ENCODE results near the gene AGRP.
A peak's percentile ranks its signal among the peaks of the same experiment; 100 is the strongest.

AGRP gene

DNA sequence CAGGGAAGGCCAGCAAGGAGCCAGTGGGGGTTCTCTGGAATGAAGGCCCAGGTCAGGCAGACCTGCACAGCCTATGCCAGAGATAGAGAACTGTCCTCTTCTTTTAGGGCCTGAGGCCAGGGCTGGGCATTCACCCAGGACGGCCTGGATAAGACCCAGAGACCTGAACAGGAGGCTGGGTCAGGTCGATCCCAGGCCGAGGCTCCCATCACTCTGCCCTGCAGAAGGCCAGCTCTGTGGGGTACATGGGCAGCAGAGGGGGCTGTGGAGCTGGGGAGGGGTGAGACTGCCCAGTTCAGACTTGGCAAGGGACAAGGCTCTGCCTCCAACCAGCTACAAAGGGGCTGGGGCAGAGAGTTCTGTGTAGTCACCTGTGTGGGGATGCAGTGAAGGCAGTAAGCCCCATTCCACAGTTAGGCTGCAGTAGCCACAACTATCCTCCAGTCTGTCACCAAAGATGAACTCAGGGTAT, 37.9 kb downstream of the AGRP start:
- no peak for DNase-seq

DNA sequence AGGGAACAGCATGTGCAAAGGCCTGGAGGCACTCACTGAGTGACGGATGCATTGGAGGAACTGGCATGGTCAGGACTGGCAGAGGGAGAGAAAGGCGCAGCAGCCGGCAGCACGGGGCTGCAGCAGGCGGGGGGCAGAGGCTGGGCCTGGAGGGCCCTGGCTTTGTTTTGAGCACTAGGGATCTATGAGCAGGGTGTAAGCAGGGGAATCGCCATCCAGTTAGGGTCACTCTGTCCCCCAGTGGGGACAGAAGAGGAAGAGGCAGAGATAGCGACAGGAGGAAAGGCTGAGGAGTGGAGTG, 38.3 kb downstream of the AGRP start:
- DNase-seq, result no peak

DNA sequence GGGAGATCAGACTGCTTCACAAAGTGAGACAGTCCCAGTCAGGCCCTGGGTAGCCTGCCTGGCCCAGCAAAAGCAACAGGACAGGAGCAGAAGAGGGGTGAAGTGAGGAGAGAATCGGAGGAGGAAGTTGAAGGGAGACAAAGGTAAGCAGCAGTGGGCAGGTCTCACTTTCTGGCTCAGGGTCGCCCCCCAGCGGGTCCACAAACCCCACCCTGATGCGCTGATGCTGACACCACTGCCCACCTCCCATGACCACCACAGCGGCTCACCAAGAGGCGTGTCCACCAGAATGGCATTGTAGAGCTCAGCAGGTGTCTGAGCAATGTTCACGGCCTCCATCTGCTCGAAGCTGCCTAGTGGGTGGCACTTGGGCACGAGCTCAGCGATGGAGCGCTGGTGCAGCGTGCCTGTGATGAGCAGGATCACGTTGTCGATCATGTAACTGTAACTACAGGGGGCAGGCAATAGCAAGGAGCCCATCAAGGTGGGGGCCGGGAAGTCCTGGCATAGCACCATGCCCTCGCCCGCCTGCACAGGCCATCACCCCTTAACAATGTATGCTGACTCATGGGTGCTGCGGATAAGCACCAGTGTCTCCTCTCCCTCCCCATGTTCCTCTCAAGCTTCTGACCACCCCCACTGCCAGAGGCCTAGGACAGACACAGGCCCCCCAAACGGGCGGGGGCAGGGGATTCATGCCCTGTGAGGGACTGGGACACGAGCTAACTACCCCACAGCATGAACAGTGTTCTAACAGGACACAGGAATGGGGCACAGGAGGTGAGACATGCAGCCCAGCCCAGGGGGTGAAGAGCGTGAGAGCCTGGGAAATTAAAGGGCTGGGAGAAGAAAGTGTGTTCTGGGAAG, 38.9 kb downstream of the AGRP start:
- DNase-seq, result no peak

DNA sequence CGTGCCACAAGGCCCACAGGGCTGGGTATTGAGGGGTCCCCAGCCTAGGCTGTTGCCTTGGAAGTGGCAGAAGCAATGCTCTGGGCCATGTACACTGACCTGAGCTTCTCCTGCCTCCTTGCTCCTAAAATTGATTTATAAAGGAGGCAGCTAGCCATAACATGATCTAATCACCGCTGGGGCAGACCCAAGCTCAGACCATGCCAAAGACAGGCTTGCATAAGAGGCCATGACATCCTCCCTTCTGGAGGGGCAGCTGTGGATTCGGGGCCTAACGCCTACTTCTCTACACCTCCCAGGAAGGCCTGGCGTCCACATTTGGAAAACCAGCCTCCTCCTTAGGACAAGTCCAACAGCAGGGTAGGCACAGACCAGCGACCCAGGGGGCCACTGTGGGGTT, 40.1 kb downstream of the AGRP start:
- DNase-seq, result no peak

DNA sequence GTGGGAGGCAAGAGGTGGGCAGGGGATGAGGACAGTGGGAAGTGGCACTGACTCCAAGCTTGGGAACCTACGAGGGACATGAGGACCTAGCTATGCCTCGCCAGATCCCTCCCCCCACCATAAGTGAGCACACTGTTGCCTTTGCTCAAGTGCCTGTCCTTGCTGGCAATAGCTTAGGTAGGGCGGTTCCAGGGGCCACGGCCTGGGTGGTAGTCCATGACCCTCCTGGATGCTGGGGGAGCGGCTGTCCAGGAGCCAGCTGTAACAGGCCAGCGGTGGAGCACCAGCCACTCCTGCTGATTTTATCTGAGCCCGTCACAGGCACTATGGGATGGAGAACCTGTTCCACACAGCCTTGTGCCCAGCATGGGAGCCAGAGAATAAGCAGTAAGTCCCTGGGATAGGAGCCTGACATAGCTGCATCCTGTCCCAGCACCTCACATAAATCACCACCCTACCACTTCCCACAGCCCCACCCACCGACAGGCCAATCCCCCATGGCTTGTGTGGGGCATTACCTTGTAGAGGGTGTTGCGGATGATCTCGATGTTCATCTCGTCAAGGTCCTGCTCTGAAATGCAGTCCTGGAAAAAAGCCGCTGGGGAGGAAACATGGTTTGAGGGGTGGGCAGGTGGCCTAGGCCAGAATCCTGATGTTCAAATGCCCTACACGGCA, 40.6 kb downstream of the AGRP start:
- no peak for DNase-seq

DNA sequence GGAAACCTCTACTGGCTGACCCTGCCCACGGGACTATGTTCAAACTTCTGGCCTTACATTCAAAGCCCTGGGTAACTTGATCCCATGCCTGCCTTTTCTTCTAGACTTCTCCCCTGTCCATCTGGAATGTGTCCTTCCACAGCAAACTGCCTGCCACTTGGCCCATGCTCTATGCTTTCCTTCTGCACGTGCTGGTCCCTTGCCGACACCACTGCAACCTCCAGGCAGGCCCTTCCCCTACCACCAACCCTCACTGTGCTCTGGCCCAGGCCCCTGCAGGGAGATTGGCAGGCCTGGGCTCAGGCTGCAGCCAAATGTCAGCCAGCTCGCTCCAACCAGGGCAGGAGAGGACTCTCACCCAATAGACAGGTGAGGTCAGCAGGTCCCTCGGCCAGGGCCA, 41.4 kb downstream of the AGRP start:
- DNase-seq, result peak; percentile 17

DNA sequence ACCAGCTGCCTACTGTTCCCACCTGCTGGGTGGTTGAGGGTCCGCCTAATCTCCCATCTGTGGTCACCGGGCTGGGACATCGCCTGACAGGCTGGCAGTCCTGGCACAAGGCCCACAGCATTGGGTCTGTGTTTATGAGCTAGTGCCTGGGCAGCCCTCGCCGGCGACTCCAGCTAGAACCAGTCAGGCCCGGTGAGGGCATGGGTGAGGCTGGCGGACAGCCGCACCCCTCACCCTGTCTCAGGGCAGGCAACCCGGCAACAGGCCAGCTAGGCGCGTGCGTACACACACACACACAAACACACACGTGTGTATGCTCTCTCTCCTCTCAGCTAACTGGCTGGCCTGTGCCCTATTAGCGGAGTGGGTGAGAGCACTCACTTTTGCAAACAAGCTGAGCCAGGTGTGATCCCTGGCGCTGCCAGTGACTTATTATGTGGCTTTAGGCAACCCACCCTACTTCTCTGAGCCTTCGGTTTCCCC, 42.0 kb downstream of the AGRP start:
- peak; percentile 91 for DNase-seq

DNA sequence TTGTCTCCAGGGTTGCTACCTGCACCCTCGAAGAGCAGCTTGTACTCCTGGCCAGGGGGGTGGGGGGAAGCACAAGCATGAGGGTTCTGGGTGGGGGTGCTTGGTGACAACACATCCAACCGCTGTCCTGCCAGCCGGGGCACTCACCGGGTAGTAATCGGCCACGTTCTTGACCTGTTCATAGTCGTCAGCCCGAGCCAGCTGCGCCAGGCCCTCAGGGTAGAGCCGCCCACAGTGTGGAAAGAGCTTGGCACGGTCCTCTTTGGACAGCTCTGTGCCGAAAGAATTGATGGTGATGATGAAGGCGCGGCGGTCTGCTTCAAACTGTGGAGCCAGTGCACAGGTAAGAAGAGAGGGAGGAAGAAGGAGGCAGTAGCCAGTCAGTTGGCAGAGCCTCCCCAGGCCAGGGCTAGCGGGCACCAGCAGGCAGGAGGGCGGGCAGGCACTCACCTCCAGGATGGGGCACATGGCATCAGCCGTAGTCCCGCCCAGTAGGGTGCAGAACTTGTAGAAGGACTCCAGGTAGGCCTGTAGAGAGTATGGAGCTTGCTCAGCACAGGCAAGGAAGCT, 44.4 kb downstream of the AGRP start:
- DNase-seq, result no peak

DNA sequence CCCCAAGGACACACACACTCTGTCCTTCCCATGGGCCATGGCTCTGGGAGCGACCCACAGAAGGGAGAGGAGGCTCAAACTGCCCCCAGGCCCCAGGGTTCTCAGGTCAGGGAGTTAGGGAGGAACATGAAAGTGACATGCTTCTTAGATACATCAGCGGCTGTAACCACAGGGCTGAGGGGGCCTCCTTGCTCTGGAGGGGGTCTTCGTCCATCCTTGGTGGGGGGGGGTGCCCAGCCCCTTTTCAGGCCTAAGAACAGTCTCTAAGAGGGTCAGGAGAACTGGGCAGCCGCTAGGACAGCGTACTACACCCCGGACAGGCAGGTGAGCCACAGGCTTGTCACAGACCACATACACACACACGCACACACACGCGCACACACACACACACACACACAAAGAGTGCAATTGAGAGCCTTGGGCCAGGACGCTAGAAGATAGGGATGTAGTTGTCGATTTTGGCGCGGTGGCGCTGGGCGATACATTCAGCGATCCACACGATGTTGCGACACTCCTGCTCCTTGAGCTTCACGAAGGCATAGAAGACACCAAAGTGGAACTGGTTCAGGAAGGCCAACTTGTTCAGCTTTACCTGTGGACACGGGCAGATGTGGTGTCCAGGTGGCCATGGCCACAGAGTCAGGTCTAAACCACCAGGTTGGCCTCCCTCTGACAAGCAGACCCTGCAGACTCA, 45.1 kb downstream of the AGRP start:
- no peak for DNase-seq

DNA sequence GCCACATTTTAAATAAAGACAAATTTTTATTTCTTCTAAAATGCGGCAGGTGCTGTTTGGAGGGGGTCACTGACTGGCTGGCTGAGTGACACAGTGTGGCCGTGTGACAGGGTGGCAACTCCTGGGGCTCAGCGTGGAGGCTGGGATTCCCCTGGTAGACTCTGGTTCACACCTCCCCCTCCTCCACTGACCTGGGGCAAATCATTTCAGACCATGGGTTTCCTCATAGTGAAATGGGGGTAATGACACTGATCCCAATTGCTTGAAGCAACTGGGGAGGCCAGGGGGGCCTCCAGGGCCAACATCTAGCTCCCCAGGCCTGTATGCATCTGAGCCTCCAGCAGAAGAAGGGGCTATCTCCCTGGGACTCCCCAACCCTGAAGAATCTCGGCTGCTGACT, 45.8 kb downstream of the AGRP start:
- no peak for DNase-seq

DNA sequence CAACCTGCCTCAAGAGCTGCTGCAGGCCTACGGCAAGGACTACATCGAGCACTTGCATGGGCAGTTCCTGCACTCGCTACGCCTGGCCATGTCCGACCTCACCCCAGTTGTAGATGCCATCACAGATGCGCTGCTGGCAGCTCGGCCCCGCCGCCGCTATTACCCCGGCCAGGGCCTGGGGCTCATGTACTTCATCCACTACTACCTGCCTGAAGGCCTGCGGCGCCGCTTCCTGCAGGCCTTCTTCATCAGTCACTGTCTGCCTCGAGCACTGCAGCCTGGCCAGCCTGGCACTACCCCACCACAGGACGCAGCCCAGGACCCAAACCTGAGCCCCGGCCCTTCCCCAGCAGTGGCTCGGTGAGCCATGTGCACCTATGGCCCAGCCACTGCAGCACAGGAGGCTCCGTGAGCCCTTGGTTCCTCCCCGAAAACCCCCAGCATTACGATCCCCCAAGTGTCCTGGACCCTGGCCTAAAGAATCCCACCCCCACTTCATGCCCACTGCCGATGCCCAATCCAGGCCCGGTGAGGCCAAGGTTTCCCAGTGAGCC, 46.6 kb downstream of the AGRP start:
- no peak for DNase-seq

DNA sequence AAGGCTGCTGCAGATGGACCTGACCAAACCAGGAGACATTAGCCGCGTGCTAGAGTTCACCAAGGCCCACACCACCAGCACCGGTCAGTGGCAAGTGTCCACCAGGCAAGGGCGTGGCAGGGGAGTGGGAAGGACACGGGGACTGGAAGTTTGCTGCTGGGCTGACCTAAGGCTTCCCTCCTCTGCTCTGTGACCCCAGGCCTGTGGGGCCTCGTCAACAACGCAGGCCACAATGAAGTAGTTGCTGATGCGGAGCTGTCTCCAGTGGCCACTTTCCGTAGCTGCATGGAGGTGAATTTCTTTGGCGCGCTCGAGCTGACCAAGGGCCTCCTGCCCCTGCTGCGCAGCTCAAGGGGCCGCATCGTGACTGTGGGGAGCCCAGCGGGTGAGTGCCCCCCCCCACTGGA, 47.6 kb downstream of the AGRP start:
- no peak for DNase-seq

DNA sequence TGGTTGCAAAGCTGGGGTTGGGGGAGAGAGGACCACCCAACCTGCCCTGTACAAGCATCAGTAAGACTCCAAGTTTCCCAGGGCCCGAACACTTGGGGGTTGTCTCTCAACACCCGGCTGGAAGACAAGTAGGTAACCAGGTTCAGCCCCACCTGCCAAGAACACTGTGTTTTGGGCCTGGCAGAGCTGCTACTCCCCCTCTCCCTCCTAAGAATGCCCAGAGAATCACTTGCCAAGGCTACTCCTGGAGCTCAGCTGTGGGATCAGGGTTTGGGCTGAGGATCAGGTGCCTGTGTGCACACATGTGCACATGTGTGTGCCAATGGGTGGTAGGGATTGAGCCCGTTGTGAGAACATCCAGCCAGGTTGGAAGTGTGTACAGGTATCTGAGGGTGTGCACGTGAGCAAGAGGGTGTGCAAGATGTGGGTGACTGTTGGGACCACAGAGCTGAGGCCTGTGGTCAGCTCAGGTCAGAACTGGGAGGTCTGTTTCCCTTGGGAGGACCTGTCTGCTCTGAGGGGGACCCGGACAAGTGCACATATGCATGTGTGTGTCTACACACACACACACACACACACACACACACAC, 50.1 kb downstream of the AGRP start:
- DNase-seq, result no peak

Data from DMS53 (cell line).